ENCODE data around the gene TAF11L10. TPM values are rescaled to one million over a fixed set of nuclear protein-coding genes. Genes with fewer than 3 reads are reported as not detected.
"Not testable (repeated sequence)": the region's sequence is repeated elsewhere in the genome, so short reads cannot be mapped to it uniquely, and the experiment has no call there.

Gene TAF11L10
- total and polyA plus RNA-seq, 4 donors, result not detected

GRCh38 chr5:17603880-17604279 is 6.3 kb upstream of the TAF11L10 start, which contains the start of gene TAF11L11:
Gene TAF11L11, plus strand, starts transcription at chr5:17604183.
- not testable (repeated sequence) for H3K4me1 ChIP-seq (ENCODE audit: control insufficient read depth, insufficient read depth, low read length); H3K9me3 ChIP-seq (ENCODE audit: control insufficient read depth, insufficient read depth, low read length); H3K36me3 ChIP-seq (ENCODE audit: control insufficient read depth, insufficient read depth, low read length); H3K4me3 ChIP-seq (ENCODE audit: low read depth, low read length); H3K27ac ChIP-seq (ENCODE audit: low read depth, low read length); DNase-seq (ENCODE audit: low read depth in 4 of 6, low spot score in 6 of 6); H3K27me3 ChIP-seq (ENCODE audit: control insufficient read depth, insufficient read depth, low read length)
- WGBS (ENCODE audit: insufficient coverage), result no CpG with 5 or more reads among the region's 6 CpGs

- not testable (repeated sequence) for H3K36me3 ChIP-seq (ENCODE audit: control insufficient read depth, insufficient read depth, low read length); H3K4me3 ChIP-seq (ENCODE audit: low read depth, low read length); DNase-seq (ENCODE audit: low read depth in 4 of 6, low spot score in 6 of 6); H3K27ac ChIP-seq (ENCODE audit: low read depth, low read length); H3K4me1 ChIP-seq (ENCODE audit: control insufficient read depth, insufficient read depth, low read length); H3K9me3 ChIP-seq (ENCODE audit: control insufficient read depth, insufficient read depth, low read length); H3K27me3 ChIP-seq (ENCODE audit: control insufficient read depth, insufficient read depth, low read length)
- no CpG with 5 or more reads among the region's 15 CpGs for WGBS (ENCODE audit: insufficient coverage)
Observed at GRCh38 chr5:17594255-17594654, 3.4 kb downstream of the TAF11L10 start, which contains the start of gene TAF11L9. Gene TAF11L9, minus strand, starts transcription at chr5:17594394.

GRCh38 chr5:17590860-17591259 is 6.8 kb downstream of the TAF11L10 start, which contains the start of gene TAF11L8:
Gene TAF11L8, minus strand, starts transcription at chr5:17590960.
- not testable (repeated sequence) for H3K4me1 ChIP-seq (ENCODE audit: control insufficient read depth, insufficient read depth, low read length); H3K9me3 ChIP-seq (ENCODE audit: control insufficient read depth, insufficient read depth, low read length); H3K27me3 ChIP-seq (ENCODE audit: control insufficient read depth, insufficient read depth, low read length); DNase-seq (ENCODE audit: low read depth in 4 of 6, low spot score in 6 of 6); H3K4me3 ChIP-seq (ENCODE audit: low read depth, low read length); H3K36me3 ChIP-seq (ENCODE audit: control insufficient read depth, insufficient read depth, low read length); H3K27ac ChIP-seq (ENCODE audit: low read depth, low read length)
- no CpG with 5 or more reads among the region's 16 CpGs for WGBS (ENCODE audit: insufficient coverage)

GRCh38 chr5:17585658-17586057 is 12.0 kb downstream of the TAF11L10 start, which contains the start of gene TAF11L7:
Gene TAF11L7, minus strand, starts transcription at chr5:17585758.
- WGBS (ENCODE audit: insufficient coverage), result no CpG with 5 or more reads among the region's 16 CpGs
- not testable (repeated sequence) for H3K27me3 ChIP-seq (ENCODE audit: control insufficient read depth, insufficient read depth, low read length); H3K4me1 ChIP-seq (ENCODE audit: control insufficient read depth, insufficient read depth, low read length); H3K4me3 ChIP-seq (ENCODE audit: low read depth, low read length); H3K9me3 ChIP-seq (ENCODE audit: control insufficient read depth, insufficient read depth, low read length); H3K36me3 ChIP-seq (ENCODE audit: control insufficient read depth, insufficient read depth, low read length); DNase-seq (ENCODE audit: low read depth in 4 of 6, low spot score in 6 of 6); H3K27ac ChIP-seq (ENCODE audit: low read depth, low read length)

Small RNAs within 50 kb of the gene (small RNA-seq; reads per million reads assigned to genes)
- gene AC233724.1 (ENCODE audit: low replicate concordance) (not detected), gene AC233724.3 (ENCODE audit: low replicate concordance) (not detected), gene AC233724.4 (ENCODE audit: low replicate concordance) (not detected), gene AC233724.6 (ENCODE audit: low replicate concordance) (not detected), gene AC233724.7 (ENCODE audit: low replicate concordance) (not detected)

Other genes with a start within 250 kb of the TAF11L10 start
- not detected for gene TAF11L2, start 99.6 kb downstream of the TAF11L10 start, total RNA-seq
- not detected for gene TAF11L2, start 99.6 kb downstream of the TAF11L10 start, polyA plus RNA-seq (ENCODE audit: insufficient read length in 2 of 2)
- gene TAF11L3, start 79.5 kb downstream of the TAF11L10 start, total RNA-seq, result not detected
- not detected for gene TAF11L3, start 79.5 kb downstream of the TAF11L10 start, polyA plus RNA-seq (ENCODE audit: insufficient read length in 2 of 2)
- gene TAF11L4, start 76.0 kb downstream of the TAF11L10 start, total RNA-seq, result not detected
- gene TAF11L4, start 76.0 kb downstream of the TAF11L10 start, polyA plus RNA-seq (ENCODE audit: insufficient read length in 2 of 2), result not detected
- gene TAF11L5, start 72.6 kb downstream of the TAF11L10 start, total RNA-seq, result not detected
- not detected for gene TAF11L5, start 72.6 kb downstream of the TAF11L10 start, polyA plus RNA-seq (ENCODE audit: insufficient read length in 2 of 2)
- gene TAF11L6, start 69.2 kb downstream of the TAF11L10 start, total RNA-seq, result not detected
- gene TAF11L6, start 69.2 kb downstream of the TAF11L10 start, polyA plus RNA-seq (ENCODE audit: insufficient read length in 2 of 2), result not detected
- gene TAF11L7, start 12.1 kb downstream of the TAF11L10 start, total RNA-seq, result not detected
- not detected for gene TAF11L7, start 12.1 kb downstream of the TAF11L10 start, polyA plus RNA-seq (ENCODE audit: insufficient read length in 2 of 2)
- not detected for gene TAF11L8, start 6.9 kb downstream of the TAF11L10 start, total RNA-seq
- not detected for gene TAF11L8, start 6.9 kb downstream of the TAF11L10 start, polyA plus RNA-seq (ENCODE audit: insufficient read length in 2 of 2)
- not detected for gene TAF11L9, start 3.4 kb downstream of the TAF11L10 start, total RNA-seq
- not detected for gene TAF11L9, start 3.4 kb downstream of the TAF11L10 start, polyA plus RNA-seq (ENCODE audit: insufficient read length in 2 of 2)
- gene TAF11L11, start 6.4 kb upstream of the TAF11L10 start, total RNA-seq, result not detected
- not detected for gene TAF11L11, start 6.4 kb upstream of the TAF11L10 start, polyA plus RNA-seq (ENCODE audit: insufficient read length in 2 of 2)
- not detected for gene TAF11L12, start 12.6 kb upstream of the TAF11L10 start, total RNA-seq
- not detected for gene TAF11L12, start 12.6 kb upstream of the TAF11L10 start, polyA plus RNA-seq (ENCODE audit: insufficient read length in 2 of 2)
- not detected for gene TAF11L13, start 34.3 kb upstream of the TAF11L10 start, total RNA-seq
- gene TAF11L13, start 34.3 kb upstream of the TAF11L10 start, polyA plus RNA-seq (ENCODE audit: insufficient read length in 2 of 2), result not detected
- gene TAF11L14, start 36.6 kb upstream of the TAF11L10 start, total RNA-seq, result not detected
- not detected for gene TAF11L14, start 36.6 kb upstream of the TAF11L10 start, polyA plus RNA-seq (ENCODE audit: insufficient read length in 2 of 2)